HG02610 (cell line): ENCODE results near the gene MSANTD2.
"Not testable (repeated sequence)": the region's sequence is repeated elsewhere in the genome, so short reads cannot be mapped to it uniquely, and the experiment has no call there.

Experiments
- ATAC-seq: cut with Tn5 transposase; IDR thresholded peaks from one replicate; pipeline ENCODE4 v1.9.1; 2021; ENCODE audit warnings: mild to moderate bottlenecking, moderate library complexity; ENCODE audit not compliant: unreplicated experiment

Gene MSANTD2

DNA sequence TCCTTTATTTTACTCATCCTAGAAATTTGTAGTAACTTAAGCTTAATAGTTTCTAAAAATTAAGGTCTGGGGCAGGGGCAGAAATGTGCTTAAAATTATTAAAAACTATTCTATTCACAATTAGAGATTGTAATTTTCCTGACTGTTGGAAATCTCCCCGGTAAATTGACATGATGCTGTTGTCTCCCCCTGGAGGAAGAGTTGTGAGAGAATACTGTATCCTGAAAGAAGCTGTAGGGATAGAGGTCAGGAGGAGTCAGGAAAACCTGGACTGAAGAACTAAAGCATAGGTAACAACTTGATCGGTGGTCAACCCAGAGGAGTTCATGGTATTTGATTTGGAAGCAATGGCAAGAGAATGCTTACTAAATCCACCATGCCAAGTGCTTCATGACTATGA is 21.9 kb downstream of the MSANTD2 start:
- no peak for ATAC-seq

DNA sequence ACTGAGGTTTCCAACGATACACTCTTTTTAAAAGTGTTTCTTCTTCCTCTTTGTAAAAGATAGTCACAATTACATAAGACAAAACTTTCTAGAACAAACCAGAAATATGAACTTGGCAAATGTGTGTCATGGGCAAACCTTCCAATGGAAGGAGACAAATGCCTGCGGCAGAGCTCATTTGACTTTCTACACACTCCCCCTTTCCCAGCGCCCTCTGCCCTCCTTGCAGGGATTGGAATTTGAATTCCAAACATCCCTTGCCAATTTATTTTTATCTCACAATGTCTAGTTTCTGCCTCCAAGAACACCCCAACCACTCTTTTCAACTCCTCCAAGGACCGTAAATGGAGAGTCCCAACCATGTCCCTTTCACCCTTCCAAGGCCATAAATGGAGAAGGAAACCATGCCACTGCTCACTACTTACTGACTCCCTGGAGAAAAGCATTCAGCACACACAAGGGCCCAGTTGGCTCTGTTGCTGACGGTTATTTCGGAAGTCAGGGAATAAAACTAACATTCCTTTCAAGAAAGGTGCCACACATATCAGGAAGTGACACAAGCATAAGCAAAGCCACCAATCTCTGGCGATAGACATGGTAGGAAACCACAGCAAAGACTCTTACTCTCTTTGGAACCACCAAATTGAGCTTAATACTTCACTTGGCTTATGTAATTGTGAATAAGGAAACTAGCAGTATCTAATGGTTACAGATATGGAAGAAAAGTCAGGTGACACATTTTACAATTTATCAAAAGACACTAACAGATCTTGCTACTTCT is 23.2 kb downstream of the MSANTD2 start:
- no peak for ATAC-seq

GRCh38 chr11:124770959-124771358 is 29.2 kb downstream of the MSANTD2 start:
- ATAC-seq: not testable (repeated sequence)

DNA sequence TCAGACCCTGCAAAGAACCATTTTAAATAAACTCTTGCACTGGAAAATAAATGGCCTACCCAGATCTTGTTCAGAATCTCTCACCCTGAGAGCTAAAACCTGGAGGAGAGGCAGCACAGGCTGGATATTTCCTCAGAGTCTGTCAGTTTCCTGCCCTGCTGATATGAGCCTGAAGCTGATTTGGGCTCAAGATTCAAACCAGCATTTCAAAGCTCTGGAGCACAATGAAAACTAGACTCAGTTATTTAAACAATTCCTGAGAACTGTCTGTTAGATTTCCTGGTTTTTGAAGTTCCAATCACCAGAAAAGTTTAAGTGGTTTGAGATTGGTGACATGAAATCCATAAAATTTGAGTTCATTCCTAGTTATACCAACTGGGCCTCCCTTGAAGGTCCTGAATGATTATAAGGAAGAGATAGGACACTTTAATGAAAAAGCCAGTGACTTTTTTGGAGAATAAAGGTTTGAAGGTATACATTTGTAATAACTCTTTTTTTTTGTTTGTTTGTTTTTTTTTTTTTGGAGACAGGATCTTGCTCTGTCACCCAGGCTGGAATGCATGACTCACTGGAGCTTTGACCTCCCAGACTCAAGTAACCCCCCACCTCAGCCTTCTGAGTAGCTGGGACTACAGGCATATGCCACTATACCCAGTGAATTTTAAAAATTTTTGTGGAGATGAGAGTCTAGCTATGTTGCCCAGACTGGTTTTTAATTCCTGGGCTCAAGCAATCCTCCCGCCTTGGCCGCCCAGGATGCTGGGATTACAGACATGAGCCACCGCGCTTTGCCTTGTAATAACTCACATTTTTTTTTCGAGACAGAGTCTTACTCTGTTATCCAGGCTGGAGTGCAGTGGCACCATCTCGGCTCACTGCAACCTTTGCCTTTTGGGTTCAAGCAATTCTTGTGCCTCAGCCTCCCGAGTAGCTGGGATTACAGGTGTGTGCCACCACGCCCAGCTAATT is 30.1 kb downstream of the MSANTD2 start:
- ATAC-seq: no peak

GRCh38 chr11:124768914-124769313 is 31.3 kb downstream of the MSANTD2 start:
- no peak for ATAC-seq

DNA sequence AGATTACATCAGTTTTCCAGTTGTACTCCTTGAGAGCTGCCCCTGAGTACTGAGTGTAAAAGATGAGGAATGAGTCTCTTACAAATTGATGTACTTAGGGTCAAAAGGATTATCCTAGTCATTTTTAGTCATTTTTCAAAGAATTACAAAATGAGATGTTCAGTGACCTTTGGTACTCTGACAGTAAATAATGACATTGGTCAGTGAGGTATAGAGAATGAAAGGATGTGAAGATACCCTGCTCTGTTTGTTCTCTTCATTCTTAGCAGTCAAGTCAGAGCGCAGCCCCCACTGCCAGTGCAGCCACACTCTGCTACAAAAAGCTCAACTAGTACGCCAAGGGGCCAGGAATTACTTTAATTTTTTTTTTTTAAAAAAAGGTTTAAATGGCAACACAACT is 34.0 kb downstream of the MSANTD2 start:
- no peak for ATAC-seq

DNA sequence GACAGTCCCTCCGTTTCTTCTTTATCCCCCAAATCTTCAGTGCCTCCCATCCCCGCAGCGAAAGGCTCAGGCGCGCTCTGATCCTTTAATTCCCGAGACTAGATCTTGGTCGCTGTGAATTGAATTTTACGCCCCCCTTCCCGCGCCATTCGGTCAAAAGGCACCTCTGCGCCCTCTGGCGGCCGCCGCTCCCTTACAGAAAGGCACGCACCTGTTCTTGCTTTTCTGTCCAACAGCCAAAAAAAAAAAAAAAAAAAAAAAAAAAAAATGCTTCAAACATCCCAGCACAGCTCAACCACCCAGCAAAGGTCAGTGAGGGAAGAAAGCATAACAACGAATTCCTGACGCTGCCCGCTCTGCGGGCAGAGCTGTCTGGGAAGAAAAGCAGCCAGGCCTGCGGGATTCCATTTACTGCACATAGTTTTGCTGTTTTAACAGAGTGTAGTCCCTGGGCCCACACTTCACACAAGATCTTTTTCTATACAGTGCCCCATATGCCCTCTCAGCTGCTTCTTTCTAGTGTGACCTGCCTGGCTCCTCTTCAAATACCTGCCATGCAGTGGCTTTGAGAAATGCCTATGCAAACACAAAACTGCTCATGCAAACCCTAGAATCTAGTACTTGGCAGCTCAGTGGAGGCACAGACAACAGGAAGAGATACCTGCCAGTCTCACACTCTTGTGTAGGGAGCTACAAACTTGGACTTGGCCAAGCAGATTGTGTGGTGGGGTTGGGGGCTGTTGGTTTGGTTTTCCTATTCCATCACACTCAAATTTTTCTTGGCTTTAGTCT is 36.9 kb downstream of the MSANTD2 start:
- ATAC-seq: no peak

DNA sequence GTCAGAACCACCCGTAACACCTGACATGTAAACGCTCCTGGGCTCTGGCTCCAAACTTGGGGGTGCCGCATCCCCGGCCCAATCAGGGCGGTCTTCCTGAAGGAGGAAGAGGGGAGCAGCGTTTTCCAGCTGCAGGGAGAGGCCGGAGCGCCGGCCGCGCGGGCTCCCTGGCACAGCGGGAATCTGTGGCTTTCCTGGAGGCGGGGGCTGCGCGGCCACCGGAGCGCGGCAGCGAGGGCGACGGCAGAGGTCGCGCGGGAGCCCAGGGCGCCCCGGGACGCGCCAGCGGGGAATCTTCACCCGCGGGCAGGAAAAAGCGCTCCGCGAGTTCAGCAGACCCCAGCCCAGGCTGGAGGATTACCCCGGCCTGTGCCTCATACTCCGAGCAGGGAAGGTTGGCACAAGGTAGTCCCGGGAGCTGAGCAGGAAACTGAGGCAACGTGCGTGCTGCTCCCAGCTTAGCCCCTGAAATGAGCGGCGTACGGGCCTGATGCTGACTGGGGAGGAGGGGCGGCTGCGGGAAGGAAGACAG is 37.5 kb downstream of the MSANTD2 start:
- peak; percentile 0 for ATAC-seq

DNA sequence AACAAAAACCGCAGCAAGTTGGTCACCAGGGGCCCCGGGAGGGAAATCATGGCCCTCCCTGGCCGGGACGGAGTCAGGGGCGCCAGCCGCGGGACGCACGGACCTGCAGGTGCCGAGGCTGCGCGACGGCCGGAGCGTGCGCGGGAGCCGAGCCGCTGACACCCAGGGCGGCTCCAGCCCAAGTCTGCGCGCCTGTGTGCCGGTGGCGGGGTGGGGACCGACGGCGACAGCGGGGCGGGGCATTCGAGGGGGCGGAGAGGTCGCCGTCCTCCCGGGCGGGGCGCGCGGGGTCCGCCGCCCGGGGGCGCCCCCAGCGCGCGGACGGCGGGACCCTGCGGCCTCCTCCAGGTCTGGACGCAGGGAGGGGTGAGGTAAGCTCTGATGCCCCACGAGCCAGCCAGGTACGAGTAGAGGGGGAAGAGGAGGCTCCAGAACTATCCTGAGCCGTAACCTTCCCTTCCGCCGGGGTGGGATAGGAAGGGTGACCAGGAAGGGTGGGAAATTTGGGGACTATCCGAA is 38.0 kb downstream of the MSANTD2 start, which contains the start of gene ESAM:
TSS of gene ESAM (minus strand) at position 186 of the 519 bp plus-strand sequence. CDS start at position 50, 136 bp downstream.
- ATAC-seq: peak; percentile 58

DNA sequence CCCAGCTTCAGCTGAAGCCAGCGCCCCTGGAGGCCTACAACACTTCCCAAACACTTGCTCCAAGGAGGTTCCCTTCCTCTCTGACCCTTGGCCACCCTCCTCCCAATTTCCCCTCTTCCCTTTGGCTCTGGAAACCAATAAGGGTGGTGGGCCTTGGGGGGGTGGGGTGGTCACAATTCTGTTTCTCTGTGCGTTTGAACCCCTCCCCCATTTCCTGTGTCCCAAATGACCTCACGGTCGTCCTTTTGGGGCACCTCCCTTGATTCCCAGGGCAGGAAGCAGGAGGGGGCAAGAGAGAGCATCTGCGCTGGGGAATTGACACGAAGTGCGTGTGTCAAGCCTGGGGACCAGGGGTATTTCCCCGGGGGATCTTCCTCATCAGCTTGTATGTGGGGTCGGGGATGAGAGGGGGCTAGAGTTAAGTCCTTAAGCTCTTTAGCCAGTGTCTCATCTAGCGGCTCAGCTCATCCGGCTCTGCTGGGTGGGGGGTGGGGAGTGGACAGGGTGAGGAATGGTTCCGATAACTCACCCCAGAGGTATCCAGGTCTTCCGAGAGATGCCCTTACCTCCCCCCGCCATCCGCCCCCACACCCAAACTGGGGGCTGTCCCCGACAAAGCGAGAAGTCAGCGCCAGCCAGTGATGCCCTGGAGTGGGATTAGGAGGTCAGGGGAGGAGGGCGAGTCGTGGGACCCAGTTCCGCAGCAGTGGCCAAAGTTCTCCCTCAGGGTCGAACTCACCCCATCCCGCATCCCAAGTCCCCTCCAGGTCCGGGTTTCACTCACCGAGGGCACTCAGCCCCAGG is 38.7 kb downstream of the MSANTD2 start:
- peak; percentile 7 for ATAC-seq

DNA sequence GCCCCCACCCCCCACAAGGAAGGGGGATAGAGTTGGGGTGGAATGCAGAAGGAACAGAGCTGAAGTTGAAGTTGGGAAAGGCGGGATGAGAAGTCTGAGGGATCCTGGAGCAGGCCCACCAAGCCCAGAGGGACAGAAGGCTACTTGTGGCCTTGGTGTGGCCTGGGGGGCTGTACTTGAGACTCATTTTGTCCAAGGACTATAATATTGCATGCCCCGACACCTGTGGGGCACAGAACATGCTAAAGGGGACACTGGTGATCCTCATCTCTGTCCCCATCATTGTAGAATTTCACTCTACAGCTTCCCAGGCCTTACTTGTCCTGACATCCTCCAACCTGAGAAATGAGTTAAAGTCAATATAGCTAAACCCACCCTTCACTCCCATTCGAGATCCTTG is 39.4 kb downstream of the MSANTD2 start:
- ATAC-seq: no peak

DNA sequence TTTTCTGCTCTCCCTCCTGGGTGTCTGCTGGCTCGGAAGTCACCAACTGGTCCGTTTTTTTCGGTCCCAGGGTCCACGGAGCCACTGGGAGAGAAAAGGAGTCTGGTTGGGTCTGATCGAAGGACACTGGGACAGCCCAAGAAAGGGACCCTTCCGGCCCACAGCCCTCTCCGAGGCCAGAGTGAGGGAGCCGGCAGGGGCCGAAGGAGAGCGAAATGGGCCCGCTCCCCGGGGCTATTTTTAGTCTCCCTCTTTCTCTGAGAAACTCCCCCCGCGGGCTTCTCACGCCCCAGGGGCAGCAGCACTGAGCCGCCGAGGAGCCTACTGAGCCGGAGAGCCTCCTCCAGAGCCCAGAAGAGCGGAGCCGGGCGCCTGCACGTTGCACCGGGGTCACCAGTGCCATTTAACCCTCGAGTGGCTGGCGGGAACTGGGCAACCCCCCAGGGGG is 40.0 kb downstream of the MSANTD2 start:
- ATAC-seq: peak; percentile 24

GRCh38 chr11:124759266-124760204 is 40.7 kb downstream of the MSANTD2 start:
- ATAC-seq: no peak

DNA sequence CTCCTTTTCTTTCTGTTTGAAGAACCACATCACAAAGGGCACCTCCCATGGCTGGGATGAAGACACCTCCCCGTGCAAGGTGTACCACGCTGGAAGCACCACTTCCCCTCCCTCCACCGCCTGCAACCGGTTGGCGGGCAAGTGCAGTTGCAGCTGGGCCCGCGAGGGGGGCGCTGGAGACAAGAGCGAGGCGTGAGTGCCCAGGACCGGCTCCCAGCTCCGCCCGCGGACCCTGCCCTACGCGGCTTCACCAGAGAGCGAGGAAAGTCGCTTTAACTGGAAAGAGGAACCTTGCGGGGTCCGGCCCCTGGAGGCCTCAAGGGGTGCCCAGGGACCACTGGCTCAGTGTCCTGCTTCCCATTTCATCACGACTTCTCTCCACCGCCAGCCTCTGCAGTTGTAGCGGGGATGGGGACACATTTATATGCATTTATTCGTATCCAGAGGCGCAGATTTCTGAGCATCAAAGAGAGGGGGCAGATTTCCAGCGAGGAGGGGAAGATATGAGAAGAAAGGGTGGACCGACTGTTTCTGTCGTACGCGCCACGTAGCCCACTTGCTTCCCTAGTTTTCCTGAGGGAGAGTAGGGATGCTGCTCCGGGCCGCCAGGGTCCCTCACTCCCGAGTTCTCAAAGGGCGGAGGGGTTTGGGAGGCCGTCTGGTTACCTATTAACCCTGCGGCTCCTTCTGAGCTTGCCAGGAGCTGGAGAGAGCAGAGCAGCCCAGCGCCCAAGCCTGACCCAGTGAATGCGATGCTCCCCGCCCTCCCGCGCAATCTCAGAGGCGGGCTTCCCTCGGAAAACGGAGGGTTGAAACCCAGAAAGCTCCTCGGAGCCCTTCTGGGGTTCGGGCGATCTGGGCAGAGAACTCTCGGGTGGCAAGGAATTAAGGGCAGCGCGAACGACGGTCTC is 41.6 kb downstream of the MSANTD2 start:
- ATAC-seq: peak; percentile 54

GRCh38 chr11:124757320-124757719 is 42.9 kb downstream of the MSANTD2 start:
- no peak for ATAC-seq

GRCh38 chr11:124756753-124757227 is 43.4 kb downstream of the MSANTD2 start:
- no peak for ATAC-seq
